NB4 (cell line): ENCODE data around the gene NOX5.

Experiments
- CTCF ChIP-seq: IDR thresholded peaks from one replicate; pipeline ENCODE4 v1.5.1; 2012; ENCODE audit warnings: low read depth, low read length
- MAX ChIP-seq: IDR thresholded peaks from 2 replicates; pipeline ENCODE4 v1.6.1; 2011; ENCODE audit warnings: low read depth, low read length
- MYC ChIP-seq: IDR thresholded peaks from 2 replicates; pipeline ENCODE4 v1.6.1; 2011; ENCODE audit warnings: low read depth, low read length
- POLR2A ChIP-seq: IDR thresholded peaks from 2 replicates; pipeline ENCODE4 v1.6.1; 2011; ENCODE audit warnings: mild to moderate bottlenecking; ENCODE audit not compliant: insufficient read length; ENCODE audit errors: extremely low read depth

- no peak for TF ChIP-seq POLR2A
- no peak for TF ChIP-seq CTCF
- no peak for TF ChIP-seq MYC
- no peak for TF ChIP-seq MAX
These were observed 79.1 kb downstream of the NOX5 start for GRCh38 chr15:69093614-69094013.
